HG03066 (cell line): ENCODE data around the gene CCBE1.

Experiments used
- ATAC-seq: cut with Tn5 transposase; IDR thresholded peaks from one replicate; pipeline ENCODE4 v1.9.1; 2021; ENCODE audit warnings: low read depth; ENCODE audit not compliant: unreplicated experiment

CCBE1 gene

GRCh38 chr18:59577386-59577655, 119.9 kb downstream of the CCBE1 start:
- no peak for ATAC-seq

GRCh38 chr18:59576541-59577385, 120.5 kb downstream of the CCBE1 start:
- no peak for ATAC-seq

- ATAC-seq, result no peak
These were observed 121.2 kb downstream of the CCBE1 start for GRCh38 chr18:59575995-59576394.

GRCh38 chr18:59573962-59574361, 123.3 kb downstream of the CCBE1 start:
- no peak for ATAC-seq

- no peak for ATAC-seq
These were observed 125.3 kb downstream of the CCBE1 start for GRCh38 chr18:59571902-59572301.

- ATAC-seq, result no peak
These were observed 126.4 kb downstream of the CCBE1 start for GRCh38 chr18:59570796-59571195.

GRCh38 chr18:59570101-59570775, 127.0 kb downstream of the CCBE1 start:
- no peak for ATAC-seq

GRCh38 chr18:59569390-59569791, 127.8 kb downstream of the CCBE1 start:
- ATAC-seq, result no peak

GRCh38 chr18:59567431-59567830, 129.8 kb downstream of the CCBE1 start:
- ATAC-seq, result no peak

GRCh38 chr18:59566533-59566971, 130.7 kb downstream of the CCBE1 start:
- ATAC-seq, result no peak

GRCh38 chr18:59565957-59566356, 131.3 kb downstream of the CCBE1 start:
- no peak for ATAC-seq

GRCh38 chr18:59564561-59564960, 132.7 kb downstream of the CCBE1 start:
- no peak for ATAC-seq

GRCh38 chr18:59563176-59563785, 133.9 kb downstream of the CCBE1 start:
- no peak for ATAC-seq

GRCh38 chr18:59562751-59563150, 134.5 kb downstream of the CCBE1 start:
- ATAC-seq, result no peak

GRCh38 chr18:59561612-59562011, 135.6 kb downstream of the CCBE1 start:
- ATAC-seq, result no peak

- ATAC-seq, result no peak
These were observed 136.7 kb downstream of the CCBE1 start for GRCh38 chr18:59560556-59560955.

GRCh38 chr18:59559528-59559927, 137.7 kb downstream of the CCBE1 start:
- ATAC-seq, result no peak

- ATAC-seq, result no peak
These were observed 141.1 kb downstream of the CCBE1 start for GRCh38 chr18:59555995-59556659.

- no peak for ATAC-seq
These were observed 142.4 kb downstream of the CCBE1 start for GRCh38 chr18:59554796-59555335.

- ATAC-seq, result no peak
These were observed 143.9 kb downstream of the CCBE1 start for GRCh38 chr18:59553273-59553870.
